ENCODE results near the gene GEMIN2. TPM values are rescaled to one million over a fixed set of nuclear protein-coding genes. Genes with fewer than 3 reads are reported as not detected.

Gene GEMIN2
- total RNA-seq, 1 donor from 2014 or later, result 19.7 TPM

DNA sequence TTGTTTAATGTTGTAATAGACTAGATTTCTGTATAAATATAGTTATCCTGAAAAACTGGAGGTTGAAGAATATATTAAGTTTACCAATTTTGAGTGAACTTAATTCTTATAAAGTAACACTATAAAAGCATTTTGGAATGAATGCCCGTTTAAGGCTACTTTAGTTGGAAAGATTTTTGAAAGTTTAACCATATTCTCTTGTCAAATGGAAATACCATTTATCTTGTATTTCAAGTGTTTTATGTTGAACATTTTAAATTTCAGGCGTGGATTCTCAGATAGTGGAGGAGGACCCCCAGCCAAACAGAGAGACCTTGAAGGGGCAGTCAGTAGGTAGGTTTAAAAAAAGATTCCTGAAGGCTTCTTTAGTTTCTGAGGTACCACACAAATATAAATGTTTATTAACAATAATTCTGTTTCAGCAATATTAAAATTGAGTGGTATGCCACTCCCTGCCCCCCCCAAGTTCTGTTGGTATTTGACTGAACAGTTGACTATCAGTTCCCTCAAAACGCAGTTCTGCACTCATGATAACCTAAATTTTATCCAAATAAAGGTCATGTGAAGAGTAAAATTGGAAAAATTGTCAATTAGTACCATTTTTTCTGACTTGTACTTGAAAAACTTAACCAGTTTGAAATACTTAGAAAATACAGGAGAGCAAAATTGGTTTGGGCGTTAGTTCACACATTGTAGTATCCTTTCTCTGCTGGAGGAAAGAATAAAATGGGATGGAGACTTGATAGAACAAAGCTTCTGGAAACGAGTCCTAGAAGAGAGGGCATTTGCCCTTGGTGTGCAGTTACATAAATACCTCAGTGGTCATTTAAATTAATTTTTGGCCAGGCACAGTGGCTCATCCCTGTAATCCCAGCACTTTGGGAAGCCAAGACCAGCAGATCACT, 62.4 kb downstream of the GEMIN2 start:
- Histone ChIP-seq H3K36me3 (ENCODE audit: control insufficient read depth, insufficient read depth, low read length) (peaks cover 3% of the 10 kb centered on the region), H3K4me3 (ENCODE audit: low read depth, low read length) (peak overlapping the region; percentile 99), H3K27me3 (ENCODE audit: control insufficient read depth, insufficient read depth, low read length) (no peaks in the 10 kb centered on the region)
- TF ChIP-seq, protein P1, sequence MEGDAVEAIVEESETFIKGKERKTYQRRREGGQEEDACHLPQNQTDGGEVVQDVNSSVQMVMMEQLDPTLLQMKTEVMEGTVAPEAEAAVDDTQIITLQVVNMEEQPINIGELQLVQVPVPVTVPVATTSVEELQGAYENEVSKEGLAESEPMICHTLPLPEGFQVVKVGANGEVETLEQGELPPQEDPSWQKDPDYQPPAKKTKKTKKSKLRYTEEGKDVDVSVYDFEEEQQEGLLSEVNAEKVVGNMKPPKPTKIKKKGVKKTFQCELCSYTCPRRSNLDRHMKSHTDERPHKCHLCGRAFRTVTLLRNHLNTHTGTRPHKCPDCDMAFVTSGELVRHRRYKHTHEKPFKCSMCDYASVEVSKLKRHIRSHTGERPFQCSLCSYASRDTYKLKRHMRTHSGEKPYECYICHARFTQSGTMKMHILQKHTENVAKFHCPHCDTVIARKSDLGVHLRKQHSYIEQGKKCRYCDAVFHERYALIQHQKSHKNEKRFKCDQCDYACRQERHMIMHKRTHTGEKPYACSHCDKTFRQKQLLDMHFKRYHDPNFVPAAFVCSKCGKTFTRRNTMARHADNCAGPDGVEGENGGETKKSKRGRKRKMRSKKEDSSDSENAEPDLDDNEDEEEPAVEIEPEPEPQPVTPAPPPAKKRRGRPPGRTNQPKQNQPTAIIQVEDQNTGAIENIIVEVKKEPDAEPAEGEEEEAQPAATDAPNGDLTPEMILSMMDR (IDR thresholded peaks at IDR 0.05; ENCODE audit: insufficient read depth, low read length, poor library complexity, severe bottlenecking), result no peak
- DNase-seq (ENCODE audit: low read depth), result no peak

DNA sequence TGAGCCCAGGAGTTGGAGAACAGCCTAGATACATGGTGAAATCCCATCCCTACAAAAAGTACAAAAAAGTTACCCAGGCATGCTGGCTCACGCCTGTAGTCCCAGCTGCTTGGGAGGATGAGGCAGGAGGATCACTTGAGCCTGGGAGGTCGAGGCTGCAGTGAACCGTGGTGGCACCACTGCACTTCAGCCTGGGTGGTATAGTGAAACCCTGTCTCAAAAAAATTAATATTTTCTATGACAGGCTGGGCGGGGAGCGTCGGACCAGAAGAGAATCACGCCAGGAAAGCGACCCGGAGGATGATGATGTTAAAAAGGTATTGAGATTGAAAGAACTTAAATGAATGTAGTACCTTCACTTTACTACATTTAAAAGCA, 63.0 kb downstream of the GEMIN2 start:
- Histone ChIP-seq H3K36me3 (ENCODE audit: control insufficient read depth, insufficient read depth, low read length) (peaks cover 3% of the 10 kb centered on the region), H3K27me3 (ENCODE audit: control insufficient read depth, insufficient read depth, low read length) (no peaks in the 10 kb centered on the region), H3K4me3 (ENCODE audit: low read depth, low read length) (no peak overlapping the region)
- TF ChIP-seq, protein P1 (IDR thresholded peaks at IDR 0.05; ENCODE audit: insufficient read depth, low read length, poor library complexity, severe bottlenecking), result no peak
- DNase-seq (ENCODE audit: low read depth), result no peak

DNA sequence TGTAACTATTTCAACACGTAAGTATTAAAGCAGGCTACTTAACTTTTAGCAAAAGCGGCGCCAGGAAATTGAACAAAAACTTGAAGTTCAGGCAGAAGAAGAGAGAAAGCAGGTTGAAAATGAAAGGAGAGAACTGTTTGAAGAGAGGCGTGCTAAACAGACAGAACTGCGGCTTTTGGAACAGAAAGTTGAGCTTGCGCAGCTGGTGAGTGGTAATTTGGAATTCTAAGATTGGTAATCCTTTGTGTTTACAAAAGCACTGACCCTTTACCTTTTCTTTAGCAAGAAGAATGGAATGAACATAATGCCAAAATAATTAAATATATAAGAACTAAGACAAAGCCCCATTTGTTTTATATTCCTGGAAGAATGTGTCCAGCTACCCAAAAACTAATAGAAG, 64.9 kb downstream of the GEMIN2 start:
- DNase-seq (ENCODE audit: low read depth), result no peak
- H3K36me3 ChIP-seq (ENCODE audit: control insufficient read depth, insufficient read depth, low read length), result peaks cover 4% of the 10 kb centered on the region
- no peaks in the 10 kb centered on the region for H3K27me3 ChIP-seq (ENCODE audit: control insufficient read depth, insufficient read depth, low read length)
- TF ChIP-seq, protein P1 (IDR thresholded peaks at IDR 0.05; ENCODE audit: insufficient read depth, low read length, poor library complexity, severe bottlenecking), result no peak
- no peak overlapping the region for H3K4me3 ChIP-seq (ENCODE audit: low read depth, low read length)

DNA sequence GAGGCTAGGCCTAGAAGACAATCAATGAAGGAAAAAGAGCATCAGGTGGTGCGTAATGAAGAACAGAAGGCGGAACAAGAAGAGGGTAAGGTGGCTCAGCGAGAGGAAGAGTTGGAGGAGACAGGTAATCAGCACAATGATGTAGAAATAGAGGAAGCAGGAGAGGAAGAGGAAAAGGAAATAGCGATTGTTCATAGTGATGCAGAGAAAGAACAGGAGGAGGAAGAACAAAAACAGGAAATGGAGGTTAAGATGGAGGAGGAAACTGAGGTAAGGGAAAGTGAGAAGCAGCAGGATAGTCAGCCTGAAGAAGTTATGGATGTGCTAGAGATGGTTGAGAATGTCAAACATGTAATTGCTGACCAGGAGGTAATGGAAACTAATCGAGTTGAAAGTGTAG, 66.4 kb downstream of the GEMIN2 start:
- no peak for DNase-seq (ENCODE audit: low read depth)

DNA sequence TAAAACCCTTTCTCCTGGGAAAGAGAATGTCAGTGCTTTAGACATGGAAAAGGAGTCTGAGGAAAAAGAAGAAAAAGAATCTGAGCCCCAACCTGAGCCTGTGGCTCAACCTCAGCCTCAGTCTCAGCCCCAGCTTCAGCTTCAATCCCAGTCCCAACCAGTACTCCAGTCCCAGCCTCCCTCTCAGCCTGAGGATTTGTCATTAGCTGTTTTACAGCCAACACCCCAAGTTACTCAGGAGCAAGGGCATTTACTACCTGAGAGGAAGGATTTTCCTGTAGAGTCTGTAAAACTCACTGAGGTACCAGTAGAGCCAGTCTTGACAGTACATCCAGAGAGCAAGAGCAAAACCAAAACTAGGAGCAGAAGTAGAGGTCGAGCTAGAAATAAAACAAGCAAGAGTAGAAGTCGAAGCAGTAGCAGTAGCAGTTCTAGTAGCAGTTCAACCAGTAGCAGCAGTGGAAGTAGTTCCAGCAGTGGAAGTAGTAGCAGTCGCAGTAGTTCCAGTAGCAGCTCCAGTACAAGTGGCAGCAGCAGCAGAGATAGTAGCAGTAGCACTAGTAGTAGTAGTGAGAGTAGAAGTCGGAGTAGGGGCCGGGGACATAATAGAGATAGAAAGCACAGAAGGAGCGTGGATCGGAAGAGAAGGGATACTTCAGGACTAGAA, 67.0 kb downstream of the GEMIN2 start:
- peaks cover 4% of the 10 kb centered on the region for H3K36me3 ChIP-seq (ENCODE audit: control insufficient read depth, insufficient read depth, low read length)
- DNase-seq (ENCODE audit: low read depth), result no peak
- TF ChIP-seq, protein P1 (IDR thresholded peaks at IDR 0.05; ENCODE audit: insufficient read depth, low read length, poor library complexity, severe bottlenecking), result no peak
- no peak overlapping the region for H3K4me3 ChIP-seq (ENCODE audit: low read depth, low read length)
- no peaks in the 10 kb centered on the region for H3K27me3 ChIP-seq (ENCODE audit: control insufficient read depth, insufficient read depth, low read length)

More for the DNA sequence above, 66.4 kb downstream of the GEMIN2 start:
- H3K27me3 ChIP-seq (ENCODE audit: control insufficient read depth, insufficient read depth, low read length), result no peaks in the 10 kb centered on the region
- no peak overlapping the region for H3K4me3 ChIP-seq (ENCODE audit: low read depth, low read length)
- peaks cover 4% of the 10 kb centered on the region for H3K36me3 ChIP-seq (ENCODE audit: control insufficient read depth, insufficient read depth, low read length)
- TF ChIP-seq, protein P1 (IDR thresholded peaks at IDR 0.05; ENCODE audit: insufficient read depth, low read length, poor library complexity, severe bottlenecking), result no peak
